Measurements from ENCODE around the gene GSTM4.
"Not testable (repeated sequence)": the region's sequence is repeated elsewhere in the genome, so short reads cannot be mapped to it uniquely, and the experiment has no call there.

Gene GSTM4

DNA sequence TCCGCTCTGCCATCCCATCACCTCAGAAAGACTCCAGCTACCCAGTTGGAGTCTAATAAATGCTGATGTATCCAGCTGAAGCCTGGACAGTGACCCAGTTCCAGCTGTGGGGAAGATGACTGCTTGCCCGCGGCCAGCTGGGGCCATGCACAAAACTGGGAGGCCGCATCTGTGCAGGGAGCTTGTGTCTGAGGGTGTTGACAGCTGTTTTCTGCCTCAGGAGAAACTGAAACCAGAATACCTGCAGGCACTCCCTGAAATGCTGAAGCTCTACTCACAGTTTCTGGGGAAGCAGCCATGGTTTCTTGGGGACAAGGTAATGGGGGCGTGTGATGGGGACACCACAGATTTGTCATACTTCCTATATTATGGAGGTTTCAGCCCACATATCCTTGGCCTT lies 15.2 kb downstream of the GSTM4 start:
- H3K4me3 Mint-ChIP-seq: no peak overlapping the region
- no peaks in the 10 kb centered on the region for H3K9me3 Mint-ChIP-seq
- peaks cover 6 to 13% of the 10 kb centered on the region in 2 donors for H3K4me1 Mint-ChIP-seq (ENCODE audit: low read depth in 2 of 2)
- H3K27ac Mint-ChIP-seq: peak overlapping the region in 1 of 2 donors; percentile 39
- peaks cover 3% of the 10 kb centered on the region for H3K36me3 Mint-ChIP-seq (ENCODE audit: insufficient read depth)
- ATAC-seq (replicated peaks) (no peak), DNase-seq (no peak)
- H3K27me3 Mint-ChIP-seq: no peaks in the 10 kb centered on the region

DNA sequence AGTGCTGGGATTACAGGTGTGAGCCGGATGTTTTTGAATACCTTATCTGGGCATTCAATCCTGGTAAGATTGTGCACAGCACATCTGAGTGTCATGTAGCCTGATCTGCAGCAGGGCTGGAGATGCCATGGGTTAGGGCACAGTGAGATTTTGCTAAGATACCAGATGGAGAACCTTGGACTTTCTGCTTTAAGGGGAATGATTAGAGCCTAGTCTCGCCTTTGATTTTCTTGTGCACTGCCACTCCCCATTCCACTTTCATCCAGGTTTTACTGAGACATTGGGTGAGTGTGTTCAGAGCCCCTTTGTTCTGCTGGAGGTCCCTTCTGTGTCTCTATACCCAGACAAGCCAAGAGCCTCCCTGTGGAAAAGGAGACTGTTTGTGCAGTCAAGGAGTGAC lies 18.0 kb downstream of the GSTM4 start:
- DNase-seq; ATAC-seq (replicated peaks); H3K27ac Mint-ChIP-seq; H3K4me3 Mint-ChIP-seq; H3K27me3 Mint-ChIP-seq; H3K36me3 Mint-ChIP-seq (ENCODE audit: insufficient read depth); H3K9me3 Mint-ChIP-seq: not testable (repeated sequence)
- H3K4me1 Mint-ChIP-seq (ENCODE audit: low read depth in 2 of 2): peaks cover 6 to 10% of the 10 kb centered on the region in 2 donors

DNA sequence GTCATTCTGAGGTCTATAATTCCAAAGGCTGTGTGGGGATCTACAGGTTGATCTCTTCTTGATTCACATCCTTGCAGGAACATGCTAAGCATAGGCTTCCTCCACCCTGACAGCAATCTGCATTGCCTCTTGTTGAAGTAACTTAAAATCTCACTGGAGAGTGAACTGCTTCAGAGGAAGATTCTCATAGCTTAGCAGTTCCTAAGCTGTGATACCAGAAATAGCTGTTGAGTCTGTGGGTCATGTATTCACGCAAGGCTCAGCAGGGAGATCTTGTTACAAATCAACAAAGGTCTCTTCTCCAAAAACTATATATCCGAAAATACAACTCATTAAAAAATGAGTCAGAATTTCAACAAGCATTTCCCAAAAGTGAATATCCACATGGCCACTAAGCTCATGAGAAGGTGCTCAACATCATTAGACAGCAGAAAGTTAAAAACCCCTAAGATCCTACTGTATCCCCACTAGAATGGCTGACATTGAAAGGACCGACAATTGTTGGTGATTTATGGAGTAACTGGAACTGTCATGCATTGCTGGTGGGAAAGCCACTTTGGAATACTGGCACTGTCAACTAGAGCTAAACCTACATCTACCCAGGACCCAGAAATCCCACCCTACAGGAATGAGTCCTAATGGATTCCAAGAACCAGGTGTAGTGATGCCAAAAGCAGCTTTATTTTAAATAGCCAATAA lies 20.9 kb downstream of the GSTM4 start:
- not testable (repeated sequence) for H3K4me3 Mint-ChIP-seq; ATAC-seq (replicated peaks); DNase-seq; H3K27me3 Mint-ChIP-seq; H3K4me1 Mint-ChIP-seq (ENCODE audit: low read depth in 2 of 2); H3K9me3 Mint-ChIP-seq; H3K27ac Mint-ChIP-seq; H3K36me3 Mint-ChIP-seq (ENCODE audit: insufficient read depth)

DNA sequence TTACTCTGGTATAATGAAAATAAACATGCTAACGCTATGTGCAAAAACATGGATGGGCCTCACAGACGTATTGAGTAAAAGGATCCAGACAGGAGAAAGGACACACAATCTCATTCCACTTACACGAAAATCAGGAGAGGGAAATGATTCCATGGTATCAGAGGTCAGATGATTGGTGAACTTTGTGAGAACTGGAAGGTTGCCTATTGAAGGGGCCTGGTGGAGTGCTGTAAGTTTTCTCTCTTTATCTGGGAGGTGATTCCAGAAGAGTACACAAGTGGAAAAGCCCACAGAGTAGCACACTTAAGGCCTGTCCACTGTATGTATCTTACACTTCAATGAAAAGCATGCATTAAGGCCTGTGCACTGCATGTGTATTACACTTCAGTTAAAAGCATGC lies 21.6 kb downstream of the GSTM4 start:
- no peaks in the 10 kb centered on the region for H3K4me1 Mint-ChIP-seq (ENCODE audit: low read depth in 2 of 2)
- no peaks in the 10 kb centered on the region for H3K36me3 Mint-ChIP-seq (ENCODE audit: insufficient read depth)
- H3K4me3 Mint-ChIP-seq: no peak overlapping the region
- no peaks in the 10 kb centered on the region for H3K27me3 Mint-ChIP-seq
- H3K9me3 Mint-ChIP-seq: no peaks in the 10 kb centered on the region
- DNase-seq (no peak), ATAC-seq (replicated peaks) (no peak)
- no peak overlapping the region for H3K27ac Mint-ChIP-seq

DNA sequence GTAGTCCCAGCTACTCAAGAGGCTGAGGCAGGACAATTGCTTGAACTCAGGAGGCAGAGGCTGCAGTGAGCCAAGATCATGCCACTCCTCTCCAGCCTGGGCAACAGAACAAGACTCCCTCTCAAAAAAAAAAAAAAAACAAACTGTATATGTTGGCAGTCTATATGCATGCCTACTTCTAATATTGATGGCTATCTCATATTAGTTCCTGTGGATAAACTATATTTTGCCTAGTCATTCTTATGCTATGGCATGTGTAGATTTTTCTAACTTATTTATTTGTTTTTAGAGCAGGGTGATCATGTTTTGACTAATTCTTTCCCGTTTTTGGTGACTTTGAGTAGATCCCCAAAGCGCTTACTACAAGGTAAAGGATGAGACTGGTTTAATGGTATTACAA lies 22.7 kb downstream of the GSTM4 start:
- not testable (repeated sequence) for H3K4me1 Mint-ChIP-seq (ENCODE audit: low read depth in 2 of 2); H3K36me3 Mint-ChIP-seq (ENCODE audit: insufficient read depth); ATAC-seq (replicated peaks); H3K27me3 Mint-ChIP-seq; H3K9me3 Mint-ChIP-seq; H3K4me3 Mint-ChIP-seq; DNase-seq; H3K27ac Mint-ChIP-seq

DNA sequence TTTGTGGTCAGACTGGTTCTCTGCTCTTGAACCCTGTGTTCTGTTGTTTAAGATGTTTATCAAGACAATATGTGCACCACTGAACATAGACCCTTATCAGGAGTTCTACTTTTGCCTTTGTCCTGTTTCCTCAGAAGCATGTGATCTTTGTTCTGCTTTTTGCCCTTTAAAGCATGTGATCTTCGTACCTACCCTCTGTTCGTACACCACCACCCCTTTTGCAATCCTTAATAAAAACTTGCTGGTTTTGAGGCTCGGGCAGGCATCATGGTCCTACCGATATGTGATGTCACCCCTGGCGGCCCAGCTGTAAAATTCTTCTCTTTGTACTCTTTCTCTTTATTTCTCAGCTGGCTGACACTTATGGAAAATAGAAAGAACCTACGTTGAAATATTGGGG lies 28.9 kb downstream of the GSTM4 start:
- not testable (repeated sequence) for H3K4me1 Mint-ChIP-seq (ENCODE audit: low read depth in 2 of 2); H3K36me3 Mint-ChIP-seq (ENCODE audit: insufficient read depth); DNase-seq; H3K4me3 Mint-ChIP-seq; ATAC-seq (replicated peaks); H3K27me3 Mint-ChIP-seq; H3K27ac Mint-ChIP-seq; H3K9me3 Mint-ChIP-seq

DNA sequence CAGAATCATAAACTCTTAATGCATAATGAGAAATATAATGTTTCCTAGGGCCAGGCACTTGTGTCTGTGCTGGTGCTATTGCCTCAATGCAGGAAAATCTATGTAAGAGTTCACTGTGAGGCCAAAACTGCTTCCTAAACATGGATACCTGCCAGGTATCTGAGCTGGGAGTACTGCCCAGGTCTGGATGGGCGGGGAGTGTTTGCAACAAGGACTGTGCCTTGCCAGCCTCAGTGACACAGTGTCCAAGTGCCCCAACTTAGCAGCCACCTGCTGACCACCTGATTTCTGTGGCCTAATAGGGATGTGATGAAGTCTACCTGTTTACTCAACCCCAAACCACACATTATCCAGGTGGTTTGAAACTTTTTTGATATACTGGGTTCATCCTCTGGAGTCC lies 29.5 kb downstream of the GSTM4 start:
- not testable (repeated sequence) for H3K27ac Mint-ChIP-seq; H3K4me1 Mint-ChIP-seq (ENCODE audit: low read depth in 2 of 2); H3K4me3 Mint-ChIP-seq; DNase-seq; ATAC-seq (replicated peaks); H3K36me3 Mint-ChIP-seq (ENCODE audit: insufficient read depth); H3K9me3 Mint-ChIP-seq; H3K27me3 Mint-ChIP-seq

DNA sequence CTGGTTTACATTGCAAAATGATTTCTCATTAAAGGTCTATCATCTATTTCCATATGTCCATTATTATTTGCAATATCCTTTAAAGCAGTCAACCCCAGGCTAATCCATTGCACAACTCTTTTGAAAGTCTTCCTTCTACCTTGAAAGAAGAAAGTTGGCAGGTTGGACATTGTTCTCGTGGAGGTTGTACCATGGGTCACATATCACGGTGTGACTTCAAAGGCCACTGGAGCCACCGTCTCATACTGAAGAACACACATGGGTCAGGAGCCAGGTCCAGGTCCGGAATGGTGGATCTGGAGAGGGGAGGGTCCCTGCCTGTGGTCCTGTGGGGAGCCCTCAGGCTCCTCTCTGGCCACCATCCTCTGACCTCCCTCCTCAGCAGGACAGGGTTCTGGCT lies 30.0 kb downstream of the GSTM4 start:
- H3K4me1 Mint-ChIP-seq (ENCODE audit: low read depth in 2 of 2): not testable (repeated sequence)

DNA sequence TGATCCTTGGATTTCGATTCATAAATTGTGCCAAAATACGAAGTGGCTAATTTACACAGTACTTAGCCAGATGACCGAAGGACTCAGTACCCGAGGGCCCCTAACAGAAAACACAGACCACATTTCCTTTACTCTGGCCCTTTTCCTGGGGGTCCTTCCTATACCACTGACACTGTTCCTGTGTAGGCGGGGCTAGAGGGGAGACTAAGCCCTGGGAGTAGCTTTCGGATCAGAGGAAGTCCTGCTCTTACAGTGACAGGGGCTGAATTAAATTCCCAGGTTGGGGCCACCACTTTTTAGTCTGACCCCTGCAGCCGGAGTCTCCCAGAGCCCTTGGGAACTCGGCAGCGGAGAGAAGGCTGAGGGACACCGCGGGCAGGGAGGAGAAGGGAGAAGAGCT lies 31.2 kb downstream of the GSTM4 start:
- not testable (repeated sequence) for H3K36me3 Mint-ChIP-seq (ENCODE audit: insufficient read depth); DNase-seq; H3K4me1 Mint-ChIP-seq (ENCODE audit: low read depth in 2 of 2); H3K4me3 Mint-ChIP-seq; H3K27ac Mint-ChIP-seq; H3K9me3 Mint-ChIP-seq; H3K27me3 Mint-ChIP-seq; ATAC-seq (replicated peaks)

More for the DNA sequence above, 30.0 kb downstream of the GSTM4 start:
- H3K36me3 Mint-ChIP-seq (ENCODE audit: insufficient read depth); H3K9me3 Mint-ChIP-seq; DNase-seq; ATAC-seq (replicated peaks); H3K27ac Mint-ChIP-seq; H3K4me3 Mint-ChIP-seq; H3K27me3 Mint-ChIP-seq: not testable (repeated sequence)

DNA sequence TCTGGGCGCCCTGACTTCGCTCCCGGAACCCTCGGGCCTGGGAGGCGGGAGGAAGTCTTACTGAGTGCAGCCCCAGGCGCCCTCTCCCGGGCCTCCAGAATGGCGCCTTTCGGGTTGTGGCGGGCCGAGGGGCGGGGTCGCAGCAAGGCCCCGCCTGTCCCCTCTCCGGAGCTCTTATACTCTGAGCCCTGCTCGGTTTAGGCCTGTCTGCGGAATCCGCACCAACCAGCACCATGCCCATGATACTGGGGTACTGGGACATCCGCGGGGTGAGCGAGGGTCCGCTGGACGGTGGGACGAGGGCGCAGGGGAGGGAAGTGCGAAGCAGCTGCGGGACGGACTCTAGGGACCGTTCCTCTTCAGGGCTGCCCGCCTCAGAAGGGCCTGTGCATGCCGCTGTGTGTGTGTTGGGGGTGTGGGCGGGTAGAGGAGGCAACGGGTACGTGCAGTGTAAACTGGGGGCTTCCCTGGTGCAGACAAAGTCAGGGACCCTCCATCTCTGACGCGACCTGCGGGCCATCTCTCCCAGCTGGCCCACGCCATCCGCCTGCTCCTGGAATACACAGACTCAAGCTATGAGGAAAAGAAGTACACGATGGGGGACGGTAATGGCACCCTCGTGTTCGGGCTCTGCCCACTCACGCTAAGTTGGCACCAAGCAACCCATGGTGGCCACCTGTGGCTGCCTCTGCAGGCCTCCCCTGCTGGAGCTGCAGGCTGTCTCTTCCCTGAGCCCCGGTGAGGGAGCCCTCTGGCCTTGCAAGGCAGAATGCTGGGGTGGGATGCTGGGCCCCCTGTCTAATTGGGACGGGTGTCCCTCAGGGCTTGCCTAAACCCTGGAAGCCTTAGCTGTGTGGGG lies 32.0 kb downstream of the GSTM4 start, which contains the start of gene GSTM1:
GSTM1 (plus strand) TSS at position 177 of the 859 bp plus-strand sequence; CDS start at position 234, 57 bp downstream.
- no peaks in the 10 kb centered on the region for H3K9me3 Mint-ChIP-seq
- H3K27ac Mint-ChIP-seq: no peak within 1 kb of the TSS
- no peak within 1 kb of the TSS for H3K4me3 Mint-ChIP-seq
- ATAC-seq (replicated peaks) (no peak), DNase-seq (no peak)
- no peaks in the 10 kb centered on the region for H3K4me1 Mint-ChIP-seq (ENCODE audit: low read depth in 2 of 2)
- no peaks in the 10 kb centered on the region for H3K27me3 Mint-ChIP-seq
- no peaks in the 10 kb centered on the region for H3K36me3 Mint-ChIP-seq (ENCODE audit: insufficient read depth)

DNA sequence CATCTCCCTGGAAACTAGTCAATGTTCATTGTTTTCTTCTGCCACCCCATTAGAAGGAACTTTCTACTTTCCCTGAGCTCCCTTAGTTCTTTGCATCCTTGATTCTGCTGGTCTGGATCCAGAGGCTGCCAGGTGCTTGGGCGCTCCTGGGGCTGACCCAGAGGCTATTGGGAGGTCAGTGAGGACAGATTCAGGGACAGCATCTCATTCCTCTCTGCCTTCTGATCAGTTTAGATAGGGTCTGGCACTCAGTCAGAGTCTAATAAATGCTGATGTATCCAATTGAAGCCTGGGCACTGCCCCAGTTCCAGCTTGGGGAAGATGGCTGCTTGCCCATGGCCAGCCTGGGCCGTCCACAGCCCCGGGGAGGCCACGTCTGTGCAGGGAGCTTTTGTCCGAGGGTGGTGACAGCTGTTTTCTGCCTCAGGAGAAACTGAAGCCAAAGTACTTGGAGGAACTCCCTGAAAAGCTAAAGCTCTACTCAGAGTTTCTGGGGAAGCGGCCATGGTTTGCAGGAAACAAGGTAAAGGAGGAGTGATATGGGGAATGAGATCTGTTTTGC lies 34.0 kb downstream of the GSTM4 start:
- Mint-ChIP-seq H3K27ac (no peak overlapping the region), H3K9me3 (no peaks in the 10 kb centered on the region), H3K4me1 (ENCODE audit: low read depth in 2 of 2) (no peaks in the 10 kb centered on the region), H3K36me3 (ENCODE audit: insufficient read depth) (no peaks in the 10 kb centered on the region), H3K4me3 (no peak overlapping the region), H3K27me3 (no peaks in the 10 kb centered on the region)
- ATAC-seq (replicated peaks) (no peak), DNase-seq (no peak)

DNA sequence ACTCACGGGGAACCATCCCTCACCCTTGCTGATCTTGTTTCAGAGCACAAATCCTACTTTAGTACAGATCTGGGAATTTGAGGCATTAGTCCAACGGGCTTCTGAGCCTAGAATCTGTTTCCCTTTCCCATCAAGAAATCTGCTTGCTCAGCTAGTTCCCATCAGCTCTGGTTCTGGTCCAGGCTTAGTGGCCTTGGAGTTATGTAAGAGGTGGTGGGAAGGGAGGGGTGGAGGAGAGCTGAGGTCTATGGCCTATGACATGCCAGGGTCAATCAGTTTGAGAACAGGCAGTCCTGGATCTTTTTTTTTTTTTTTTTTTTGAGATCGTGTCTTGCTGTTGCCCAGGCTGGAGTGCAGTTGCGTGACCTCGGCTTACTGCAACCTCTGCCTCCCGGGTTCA lies 35.9 kb downstream of the GSTM4 start:
- Mint-ChIP-seq H3K36me3 (ENCODE audit: insufficient read depth) (no peaks in the 10 kb centered on the region), H3K27me3 (no peaks in the 10 kb centered on the region), H3K27ac (no peak overlapping the region), H3K4me1 (ENCODE audit: low read depth in 2 of 2) (no peaks in the 10 kb centered on the region), H3K4me3 (no peak overlapping the region), H3K9me3 (no peaks in the 10 kb centered on the region)
- ATAC-seq (replicated peaks) (no peak), DNase-seq (no peak)

DNA sequence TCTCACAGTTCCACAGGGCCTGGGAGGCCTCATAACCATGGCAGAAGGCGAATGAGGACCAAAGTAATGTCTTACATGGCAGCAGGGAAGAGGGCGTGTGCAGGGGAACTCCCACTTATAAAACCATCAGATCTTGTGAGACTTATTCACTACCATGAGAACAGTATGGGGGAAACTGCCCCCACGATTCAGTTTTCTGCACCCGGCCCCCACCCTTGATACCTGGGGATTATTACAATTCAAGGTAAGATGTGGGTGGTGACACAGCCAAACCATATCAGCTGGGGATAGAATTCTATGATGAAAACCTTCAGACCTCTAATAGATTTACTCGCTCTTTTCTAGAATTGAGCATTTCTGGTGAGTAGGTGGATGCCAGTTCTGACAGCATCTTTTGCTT lies 38.5 kb downstream of the GSTM4 start:
- not testable (repeated sequence) for H3K27me3 Mint-ChIP-seq; H3K4me3 Mint-ChIP-seq; DNase-seq; H3K9me3 Mint-ChIP-seq; ATAC-seq (replicated peaks); H3K27ac Mint-ChIP-seq; H3K4me1 Mint-ChIP-seq (ENCODE audit: low read depth in 2 of 2); H3K36me3 Mint-ChIP-seq (ENCODE audit: insufficient read depth)

DNA sequence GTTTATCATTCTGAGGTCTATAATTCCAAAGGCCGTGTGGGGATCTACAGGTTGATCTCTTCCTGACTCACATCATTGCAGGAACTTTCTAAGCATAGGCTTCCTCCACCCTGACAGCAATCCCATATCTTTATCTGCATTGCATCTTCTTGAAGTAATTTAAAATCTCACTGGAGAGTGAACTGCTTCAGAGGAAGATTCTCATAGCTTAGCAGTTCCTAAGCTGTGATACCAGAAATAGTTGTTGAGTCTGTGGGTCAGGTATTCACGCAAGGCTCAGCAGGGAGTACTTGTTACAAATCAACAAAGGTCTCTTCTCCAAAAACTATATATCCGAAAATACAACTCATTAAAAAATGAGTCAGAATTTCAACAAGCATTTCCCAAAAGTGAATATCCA lies 39.2 kb downstream of the GSTM4 start:
- not testable (repeated sequence) for H3K36me3 Mint-ChIP-seq (ENCODE audit: insufficient read depth); H3K27me3 Mint-ChIP-seq; DNase-seq; H3K4me1 Mint-ChIP-seq (ENCODE audit: low read depth in 2 of 2); ATAC-seq (replicated peaks); H3K9me3 Mint-ChIP-seq; H3K4me3 Mint-ChIP-seq; H3K27ac Mint-ChIP-seq
